SK-N-SH (cell line): Measurements from ENCODE around the gene ZSCAN10. TPM values are rescaled to one million over a fixed set of nuclear protein-coding genes. Genes with fewer than 3 reads are reported as not detected.
A peak's percentile ranks its signal among the peaks of the same experiment; 100 is the strongest.

Experiments used
- CTCF ChIA-PET: fragments of 300-600, 350-600 bp; formaldehyde crosslinking; extraction: SDS; loops from one replicate; lab custom pipeline; 2021; lab: Yijun Ruan, JAX
- POLR2A ChIA-PET: fragments of 350-600 bp; sonication (Branson Sonifier 250); formaldehyde crosslinking; extraction: SDS; loops from one replicate; lab custom pipeline; 2020; ENCODE audit warnings: antibody characterized with exemption, inconsistent platforms; lab: Yijun Ruan, JAX
- DNase-seq: peaks from one replicate; pipeline ENCODE4 v3.0.0; 2012
- H2AFZ ChIP-seq: fragments of 200-600 bp; sonication (generic); 2 replicates; pipeline ENCODE4 v1.8.1; 2016; ENCODE audit warnings: antibody characterized with exemption, mild to moderate bottlenecking, low read depth
- H3F3A ChIP-seq: fragments of 200-600 bp; sonication (generic); replicated peaks from 2 replicates; pipeline ENCODE3; 2016; ENCODE audit warnings: antibody characterized with exemption, mild to moderate bottlenecking; ENCODE audit not compliant: insufficient read depth
- H3K27ac ChIP-seq, 2 experiments: fragments of 200-500 bp in 1 of 2; fragments of 200-600 bp in 1 of 2; sonication (Bioruptor generic) in 1 of 2; sonication (generic), shearing (Covaris generic) in 1 of 2; 2 replicates each; pipeline versions ENCODE4 v1.5.1 to v1.6.1; 2014 to 2016; ENCODE audit warnings: low read depth in 2 of 2, inconsistent platforms in 1 of 2, low read length in 1 of 2, mild to moderate bottlenecking in 1 of 2, mixed read lengths in 1 of 2
- H3K27me3 ChIP-seq: fragments of 200-600 bp; sonication (generic), shearing (Covaris generic); 2 replicates; pipeline ENCODE4 v1.6.1; 2016; ENCODE audit warnings: mixed run types; ENCODE audit not compliant: insufficient read depth
- H3K36me3 ChIP-seq, 2 experiments: fragments of 200-500 bp in 1 of 2; fragments of 200-600 bp in 1 of 2; sonication (Bioruptor generic) in 1 of 2; sonication (generic) in 1 of 2; replicated peaks in 1 of 2; 2 replicates each; pipeline versions ENCODE3 to v1.5.1; 2014 to 2016; ENCODE audit warnings: low read length in 1 of 2, mild to moderate bottlenecking in 1 of 2; ENCODE audit not compliant: insufficient read depth in 2 of 2, control insufficient read depth in 1 of 2
- H3K4me1 ChIP-seq, 2 experiments: fragments of 200-500 bp in 1 of 2; fragments of 200-600 bp in 1 of 2; sonication (Bioruptor generic) in 1 of 2; sonication (generic), shearing (Covaris generic) in 1 of 2; 2 replicates each; pipeline versions ENCODE4 v1.5.1 to v1.6.1; 2014 to 2016; ENCODE audit warnings: low read depth in 1 of 2, low read length in 1 of 2, mixed run types in 1 of 2; ENCODE audit not compliant: insufficient read depth in 2 of 2, control insufficient read depth in 1 of 2
- H3K4me2 ChIP-seq: fragments of 200-600 bp; sonication (generic), shearing (Covaris generic); 2 replicates; pipeline ENCODE4 v1.6.1; 2017; ENCODE audit warnings: mixed run types
- H3K4me3 ChIP-seq, 2 experiments: fragments of 200-500 bp in 1 of 2; fragments of 200-600 bp in 1 of 2; sonication (Bioruptor generic) in 1 of 2; sonication (generic), shearing (Covaris generic) in 1 of 2; 2 replicates each; pipeline versions ENCODE4 v1.5.1 to v1.8.1; 2014 to 2016; ENCODE audit warnings: low read depth in 2 of 2, inconsistent platforms in 1 of 2, low read length in 1 of 2, mild to moderate bottlenecking in 1 of 2, mixed read lengths in 1 of 2, moderate library complexity in 1 of 2
- H3K79me2 ChIP-seq: fragments of 200-600 bp; sonication (generic); 2 replicates; pipeline ENCODE4 v1.8.1; 2017; ENCODE audit warnings: mild to moderate bottlenecking; ENCODE audit not compliant: insufficient read depth
- H3K9ac ChIP-seq: fragments of 200-600 bp; sonication (generic); 2 replicates; pipeline ENCODE4 v1.6.1; 2017; ENCODE audit warnings: mixed run types
- H3K9me2 ChIP-seq: fragments of 200-600 bp; sonication (generic); 2 replicates; pipeline ENCODE4 v1.6.1; 2017; ENCODE audit warnings: mixed run types
- H3K9me3 ChIP-seq: fragments of 200-600 bp; sonication (generic); 2 replicates; pipeline ENCODE4 v1.6.1; 2017; ENCODE audit warnings: mixed run types, mild to moderate bottlenecking, moderate library complexity
- H4K20me1 ChIP-seq: fragments of 200-600 bp; sonication (generic); 2 replicates; pipeline ENCODE4 v1.6.1; 2017; ENCODE audit warnings: mild to moderate bottlenecking, mixed run types; ENCODE audit not compliant: insufficient read depth
- GABPA ChIP-seq: IDR thresholded peaks from 2 replicates; pipeline ENCODE4 v1.4.0; 2012; ENCODE audit warnings: low read depth, mild to moderate bottlenecking
- GATA2 ChIP-seq: sonication (generic); formaldehyde crosslinking; IDR thresholded peaks from 2 replicates; pipeline ENCODE4 v1.5.0; 2020; ENCODE audit warnings: mild to moderate bottlenecking, missing genetic modification reagents
- MXI1 ChIP-seq: IDR thresholded peaks from 2 replicates; pipeline ENCODE4 v1.6.1; 2012; ENCODE audit warnings: mild to moderate bottlenecking, low read depth, low read length, improper control_type of control experiment
- RAD21 ChIP-seq: IDR thresholded peaks from 2 replicates; pipeline ENCODE4 v1.6.1; 2012; ENCODE audit warnings: mild to moderate bottlenecking, low read length
- RXRA ChIP-seq: IDR thresholded peaks from 2 replicates; pipeline ENCODE4 v1.4.0; 2012; ENCODE audit warnings: low read depth, mild to moderate bottlenecking, borderline replicate concordance
- SIN3A ChIP-seq: IDR thresholded peaks from 2 replicates; pipeline ENCODE4 v1.6.1; 2012; ENCODE audit warnings: low read depth, mild to moderate bottlenecking, low read length, moderate library complexity, borderline replicate concordance
- TCF12 ChIP-seq: IDR thresholded peaks from 2 replicates; pipeline ENCODE4 v1.4.0; 2012
- WGBS: methylation state at CpG from one replicate; pipeline ENCODE4 v1.1.6; 2017; ENCODE audit warnings: low lambda C conversion rate; 5-methylcytosine and 5-hydroxymethylcytosine counted together
- polyA plus RNA-seq, 3 experiments: library from polyadenylated mRNA; depleted of rRNA; stranded (reverse); fragments of >200 nt; gene quantifications; 2 replicates each; pipeline ENCODE4 v1.2.3, GENCODE V29; 2012
- TF ChIP-seq, protein P1 (sequence below): fragments of 200-600 bp; sonication (generic); IDR thresholded peaks from 2 replicates; pipeline ENCODE4 v1.6.1; 2017; ENCODE audit warnings: antibody characterized with exemption, mild to moderate bottlenecking, moderate library complexity
- TF ChIP-seq, protein P2 (sequence below): fragments of 150-350 bp; IDR thresholded peaks from 2 replicates; pipeline ENCODE4 v1.6.1; 2017; ENCODE audit warnings: antibody characterized with exemption, low read length, low read depth, borderline replicate concordance

Gene ZSCAN10
- polyA plus RNA-seq (2012; rRNA removed): 0.05 TPM in 1 of 2 replicates, not detected in the other
- not detected in 2 replicates for polyA plus RNA-seq (2012; cell fraction: cytosol; rRNA removed)
- polyA plus RNA-seq (2012; cell fraction: nucleus; rRNA removed): 0.08 and 0.16 TPM in 2 replicates

DNA sequence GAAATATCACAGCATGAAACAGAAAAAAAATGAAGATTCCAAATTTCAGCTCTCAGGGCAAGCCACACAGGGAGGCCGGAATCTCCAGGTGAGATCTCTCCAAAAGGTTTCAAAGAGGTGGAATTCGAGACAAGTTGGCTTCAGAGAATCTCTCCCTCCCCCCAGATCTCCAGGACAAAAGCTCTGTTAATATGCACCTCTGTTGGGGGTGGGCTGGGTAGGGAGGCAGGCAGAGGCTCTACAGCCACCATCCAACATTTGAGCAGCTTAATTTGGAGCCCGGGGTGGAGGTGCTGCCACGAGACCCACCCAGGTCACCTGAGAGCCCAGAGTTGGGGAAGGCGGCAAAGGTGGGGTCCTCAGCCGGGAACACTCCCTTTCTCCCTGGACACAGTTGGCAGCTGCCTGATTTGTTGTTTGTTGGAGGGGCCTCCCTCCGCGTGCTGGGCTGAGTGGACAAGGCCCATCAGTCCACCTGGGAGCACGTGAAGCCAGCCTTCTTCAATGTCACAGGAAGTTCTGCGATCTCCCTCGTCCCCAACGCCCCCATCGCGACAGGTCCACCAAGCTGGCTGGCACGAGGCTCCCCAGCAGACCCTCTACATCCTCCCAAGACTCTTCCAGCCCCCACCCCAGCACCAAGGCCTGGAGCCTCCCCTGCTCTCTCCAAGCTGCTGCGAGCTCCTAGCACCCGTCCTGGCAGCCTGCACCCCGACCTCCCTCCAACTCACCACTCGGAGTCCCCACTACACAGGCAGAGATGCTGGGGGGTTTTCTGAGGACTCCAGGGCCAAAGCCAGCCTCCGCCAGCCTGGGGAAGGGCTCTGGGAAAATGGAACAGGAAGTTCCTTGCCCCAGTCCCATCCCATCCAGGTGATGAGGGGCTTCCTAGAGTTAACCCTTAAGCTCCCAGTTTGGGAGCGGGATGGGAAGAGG lies at the start of gene ZSCAN10:
Gene ZSCAN10, minus strand, starts transcription at position 836 of the 936 bp plus-strand sequence. CDS start 6,357 bp downstream, outside the sequence.
- Histone ChIP-seq H3K4me1 (peaks cover 9 to 11% of the 10 kb centered on the region in 2 experiments; a peak in 2 of 4 replicates), H3K9me2 (no peaks in the 10 kb centered on the region), H3K27me3 (no peaks in the 10 kb centered on the region), H3F3A (peaks cover 7% of the 10 kb centered on the region), H3K4me3 (no peak within 1 kb of the TSS), H4K20me1 (no peaks in the 10 kb centered on the region), H2AFZ (peak within 1 kb of the TSS; percentile 91), H3K27ac (no peak within 1 kb of the TSS), H3K36me3 (no peaks in the 10 kb centered on the region), H3K9me3 (no peaks in the 10 kb centered on the region), H3K9ac (no peak within 1 kb of the TSS), H3K4me2 (peak within 1 kb of the TSS; percentile 57), H3K79me2 (no peaks in the 10 kb centered on the region)
- DNase-seq: no peak
- TF ChIP-seq TCF12 (no peak), GABPA (no peak), GATA2 (CRISPR knock-in tag) (no peak), SIN3A (no peak), RXRA (no peak), RAD21 (no peak), MXI1 (no peak)
- TF ChIP-seq, protein P1, sequence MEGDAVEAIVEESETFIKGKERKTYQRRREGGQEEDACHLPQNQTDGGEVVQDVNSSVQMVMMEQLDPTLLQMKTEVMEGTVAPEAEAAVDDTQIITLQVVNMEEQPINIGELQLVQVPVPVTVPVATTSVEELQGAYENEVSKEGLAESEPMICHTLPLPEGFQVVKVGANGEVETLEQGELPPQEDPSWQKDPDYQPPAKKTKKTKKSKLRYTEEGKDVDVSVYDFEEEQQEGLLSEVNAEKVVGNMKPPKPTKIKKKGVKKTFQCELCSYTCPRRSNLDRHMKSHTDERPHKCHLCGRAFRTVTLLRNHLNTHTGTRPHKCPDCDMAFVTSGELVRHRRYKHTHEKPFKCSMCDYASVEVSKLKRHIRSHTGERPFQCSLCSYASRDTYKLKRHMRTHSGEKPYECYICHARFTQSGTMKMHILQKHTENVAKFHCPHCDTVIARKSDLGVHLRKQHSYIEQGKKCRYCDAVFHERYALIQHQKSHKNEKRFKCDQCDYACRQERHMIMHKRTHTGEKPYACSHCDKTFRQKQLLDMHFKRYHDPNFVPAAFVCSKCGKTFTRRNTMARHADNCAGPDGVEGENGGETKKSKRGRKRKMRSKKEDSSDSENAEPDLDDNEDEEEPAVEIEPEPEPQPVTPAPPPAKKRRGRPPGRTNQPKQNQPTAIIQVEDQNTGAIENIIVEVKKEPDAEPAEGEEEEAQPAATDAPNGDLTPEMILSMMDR: no peak
- ChIA-PET CTCF (interaction anchor here (0.9 to 4.1 kb wide), 7 partner anchors 8 to 69 kb away, joined by 3 to 34 read pairs (median 6); partner anchors contain the start of gene ZNF205), POLR2A (interaction anchor here (1.2 kb wide), 1 partner anchor 13 kb away, joined by 3 read pairs; the partner anchor contains the start of gene ZNF205)
- 66% methylated on average over 15 of the region's 21 CpGs for WGBS

GRCh38 chr16:3148256-3149192 lies 49.4 kb upstream of the ZSCAN10 start:
- TF ChIP-seq, protein P2, sequence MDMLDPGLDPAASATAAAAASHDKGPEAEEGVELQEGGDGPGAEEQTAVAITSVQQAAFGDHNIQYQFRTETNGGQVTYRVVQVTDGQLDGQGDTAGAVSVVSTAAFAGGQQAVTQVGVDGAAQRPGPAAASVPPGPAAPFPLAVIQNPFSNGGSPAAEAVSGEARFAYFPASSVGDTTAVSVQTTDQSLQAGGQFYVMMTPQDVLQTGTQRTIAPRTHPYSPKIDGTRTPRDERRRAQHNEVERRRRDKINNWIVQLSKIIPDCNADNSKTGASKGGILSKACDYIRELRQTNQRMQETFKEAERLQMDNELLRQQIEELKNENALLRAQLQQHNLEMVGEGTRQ: no peak
- Histone ChIP-seq H3K9ac (no peak overlapping the region), H4K20me1 (peaks cover 3% of the 10 kb centered on the region; the same call in 1 of the 2 replicates), H3K27me3 (no peaks in the 10 kb centered on the region), H3K36me3 (no peaks in the 10 kb centered on the region), H3K4me2 (peak overlapping the region; percentile 83; the same call in 1 of the 2 replicates), H3K4me3 (no peak overlapping the region), H3K4me1 (peaks cover 0 to 13% of the 10 kb centered on the region in 2 experiments; a peak in 1 of 4 replicates), H2AFZ (no peak overlapping the region), H3K27ac (no peak overlapping the region), H3K9me3 (no peaks in the 10 kb centered on the region), H3F3A (peaks cover 37% of the 10 kb centered on the region), H3K79me2 (no peaks in the 10 kb centered on the region), H3K9me2 (no peaks in the 10 kb centered on the region)
- DNase-seq: no peak
- ChIA-PET POLR2A (interaction anchor here (1.4 kb wide), 1 partner anchor 14 kb away, joined by 4 read pairs; the partner anchor contains the start of gene ZNF213), CTCF (interaction anchor here (1.0 to 5.7 kb wide), 11 partner anchors 10 to 1135 kb away, joined by 3 to 62 read pairs (median 9); partner anchors contain the start of gene ZNF213)
- WGBS: 95% methylated on average over 7 of the region's 13 CpGs
